C4-2B (cell line): ENCODE results near the gene FBXW4.

Experiments
- ZFX ChIP-seq: fragments of 450-650 bp; IDR thresholded peaks from 2 replicates; pipeline ENCODE4 v1.6.1; 2017
- TF ChIP-seq, protein P1 (sequence below): fragments of 450-650 bp; conservative IDR thresholded peaks from 2 replicates; pipeline ENCODE4 v1.5.1; 2017; ENCODE audit warnings: mild to moderate bottlenecking

GRCh38 chr10:101646364-101646763, 48.6 kb downstream of the FBXW4 start:
- TF ChIP-seq, protein P1, sequence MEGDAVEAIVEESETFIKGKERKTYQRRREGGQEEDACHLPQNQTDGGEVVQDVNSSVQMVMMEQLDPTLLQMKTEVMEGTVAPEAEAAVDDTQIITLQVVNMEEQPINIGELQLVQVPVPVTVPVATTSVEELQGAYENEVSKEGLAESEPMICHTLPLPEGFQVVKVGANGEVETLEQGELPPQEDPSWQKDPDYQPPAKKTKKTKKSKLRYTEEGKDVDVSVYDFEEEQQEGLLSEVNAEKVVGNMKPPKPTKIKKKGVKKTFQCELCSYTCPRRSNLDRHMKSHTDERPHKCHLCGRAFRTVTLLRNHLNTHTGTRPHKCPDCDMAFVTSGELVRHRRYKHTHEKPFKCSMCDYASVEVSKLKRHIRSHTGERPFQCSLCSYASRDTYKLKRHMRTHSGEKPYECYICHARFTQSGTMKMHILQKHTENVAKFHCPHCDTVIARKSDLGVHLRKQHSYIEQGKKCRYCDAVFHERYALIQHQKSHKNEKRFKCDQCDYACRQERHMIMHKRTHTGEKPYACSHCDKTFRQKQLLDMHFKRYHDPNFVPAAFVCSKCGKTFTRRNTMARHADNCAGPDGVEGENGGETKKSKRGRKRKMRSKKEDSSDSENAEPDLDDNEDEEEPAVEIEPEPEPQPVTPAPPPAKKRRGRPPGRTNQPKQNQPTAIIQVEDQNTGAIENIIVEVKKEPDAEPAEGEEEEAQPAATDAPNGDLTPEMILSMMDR: no peak
- TF ChIP-seq ZFX: no peak
